HepG2 (cell line): Measurements from ENCODE around the gene CHST11. TPM values are rescaled to one million over a fixed set of nuclear protein-coding genes. Genes with fewer than 3 reads are reported as not detected.

Experiments used
- ATAC-seq: fragments of 200-7000 bp; cut with Tn5 transposase; 3 replicates; pipeline ENCODE4 v1.9.1; 2020; ENCODE audit warnings: mild to moderate bottlenecking, moderate library complexity
- BruUV-seq: library from RNA; stranded (reverse); fragments of 400-500 nt; replicated peaks from 2 replicates; lab custom pipeline; 2021; lab: Mats Ljungman, UMichigan
- CTCF ChIA-PET: fragments of 300-600 bp; formaldehyde crosslinking; extraction: SDS; loops from one replicate; lab custom pipeline; 2021; ENCODE audit warnings: low total read pairs, inconsistent platforms, low intra/inter-chr PET ratio; lab: Yijun Ruan, JAX
- POLR2A ChIA-PET: fragments of 350-600 bp; sonication (Branson Sonifier 250); formaldehyde crosslinking; loops from one replicate; lab custom pipeline; 2020; ENCODE audit warnings: antibody characterized with exemption, inconsistent platforms; lab: Yijun Ruan, JAX
- DNase-seq: peaks from one replicate; pipeline ENCODE4 v3.0.0-alpha.2; 2015; ENCODE audit warnings: low spot score
- FAIRE-seq: peaks from 3 replicates; lab custom pipeline; 2011; peaks lifted over from hg19 to GRCh38; lab: Jason Lieb, UNC
- H2AFZ ChIP-seq: one replicate; pipeline ENCODE4 v1.6.1; 2011; ENCODE audit warnings: low read length, inconsistent platforms
- H3K27ac ChIP-seq: fragments of 300-600 bp; 3 replicates; pipeline ENCODE4 v1.8.0; 2011; ENCODE audit warnings: mixed run types, mild to moderate bottlenecking, mixed read lengths, low read length, inconsistent platforms; ENCODE audit not compliant: insufficient read depth; ENCODE audit errors: extremely low read length
- H3K27me3 ChIP-seq, 2 experiments: fragments of 200-600 bp in 1 of 2; 2 replicates in 1 of 2; 3 replicates in 1 of 2; pipeline versions ENCODE4 v1.6.0 to v1.8.0; 2011; ENCODE audit warnings: low read length in 2 of 2, mild to moderate bottlenecking in 2 of 2, moderate library complexity in 2 of 2, inconsistent platforms in 1 of 2; ENCODE audit not compliant: insufficient read depth in 2 of 2, control insufficient read depth in 1 of 2
- H3K36me3 ChIP-seq, 2 experiments: fragments of 200-600 bp in 1 of 2; replicated peaks in 1 of 2; 2 replicates in 1 of 2; 3 replicates in 1 of 2; pipeline versions ENCODE4 v1.5.1 to v1.8.0; 2011; ENCODE audit warnings: low read length in 2 of 2, inconsistent platforms in 1 of 2; ENCODE audit not compliant: insufficient read depth in 2 of 2, control insufficient read depth in 1 of 2
- H3K4me1 ChIP-seq: 2 replicates; pipeline ENCODE4 v1.5.1; 2012; ENCODE audit warnings: low read length, inconsistent platforms; ENCODE audit not compliant: insufficient read depth
- H3K4me2 ChIP-seq: 2 replicates; pipeline ENCODE4 v1.6.0; 2011; ENCODE audit warnings: low read depth, low read length, inconsistent platforms
- H3K4me3 ChIP-seq, 3 experiments: fragments of 200-600 bp in 1 of 3; sonication (generic), shearing (Covaris generic) in 1 of 3; replicated peaks in 1 of 3; 2 replicates each; pipeline ENCODE4 v1.5.1; 2011 to 2016; ENCODE audit warnings: low read length in 3 of 3, inconsistent platforms in 2 of 3, low read depth in 2 of 3, mild to moderate bottlenecking in 2 of 3, control low read depth in 1 of 3, mixed read lengths in 1 of 3; ENCODE audit not compliant: insufficient read depth in 1 of 3
- H3K79me2 ChIP-seq: one replicate; pipeline ENCODE4 v1.6.1; 2011; ENCODE audit warnings: low read length, inconsistent platforms; ENCODE audit not compliant: insufficient read depth
- H3K9ac ChIP-seq: 2 replicates; pipeline ENCODE4 v1.6.0; 2011; ENCODE audit warnings: mild to moderate bottlenecking, low read depth, low read length, inconsistent platforms; ENCODE audit not compliant: insufficient read depth
- H3K9me3 ChIP-seq: 2 replicates; pipeline ENCODE4 v1.5.1; 2012; ENCODE audit warnings: mild to moderate bottlenecking, low read length
- H4K20me1 ChIP-seq: 2 replicates; pipeline ENCODE4 v1.6.0; 2011; ENCODE audit warnings: inconsistent platforms, mild to moderate bottlenecking, low read length, moderate library complexity; ENCODE audit not compliant: insufficient read depth
- CC2D1A ChIP-seq: sonication (generic); formaldehyde crosslinking; IDR thresholded peaks from 2 replicates; pipeline ENCODE4 v1.8.1; 2023; ENCODE audit warnings: mild to moderate bottlenecking, missing genetic modification reagents
- HDAC6 ChIP-seq: fragments of 200-600 bp; sonication (generic); IDR thresholded peaks from 2 replicates; pipeline ENCODE4 v1.7.0; 2017; ENCODE audit warnings: mild to moderate bottlenecking, antibody characterized with exemption, low read length, low read depth
- KDM5A ChIP-seq: fragments of 200-600 bp; sonication (generic); IDR thresholded peaks from 2 replicates; pipeline ENCODE4 v1.7.0; 2018; ENCODE audit warnings: antibody characterized with exemption, mild to moderate bottlenecking, low read length, borderline replicate concordance
- NFRKB ChIP-seq: fragments of 450-650 bp; IDR thresholded peaks from 2 replicates; pipeline ENCODE4 v1.6.1; 2017
- NR2F6 ChIP-seq, 2 experiments: IDR thresholded peaks; 2 replicates each; pipeline ENCODE4 v1.6.1; 2016; ENCODE audit warnings: antibody characterized with exemption in 1 of 2, mild to moderate bottlenecking in 1 of 2
- TCF12 ChIP-seq, 2 experiments: fragments of 450-650 bp in 1 of 2; sonication (generic) in 1 of 2; formaldehyde crosslinking in 1 of 2; IDR thresholded peaks; 2 replicates each; pipeline versions ENCODE4 v1.6.1 to v1.8.0; 2017 to 2022; ENCODE audit warnings: antibody characterized with exemption in 1 of 2, mild to moderate bottlenecking in 1 of 2, missing genetic modification reagents in 1 of 2, moderate library complexity in 1 of 2
- TEAD3 ChIP-seq: optimal IDR thresholded peaks from 2 replicates; pipeline ENCODE3; 2016; ENCODE audit warnings: borderline replicate concordance
- ZBTB20 ChIP-seq: sonication (generic); formaldehyde crosslinking; IDR thresholded peaks from 2 replicates; pipeline ENCODE4 v1.8.1; 2023; ENCODE audit warnings: missing genetic modification reagents, low read depth, mild to moderate bottlenecking, borderline replicate concordance
- ZBTB7B ChIP-seq: sonication (generic); formaldehyde crosslinking; IDR thresholded peaks from 2 replicates; pipeline ENCODE4 v1.4.0; 2020; ENCODE audit warnings: missing genetic modification reagents
- ZNF12 ChIP-seq: sonication (generic); formaldehyde crosslinking; IDR thresholded peaks from 2 replicates; pipeline ENCODE4 v1.5.0; 2020; ENCODE audit warnings: missing genetic modification reagents
- ZNF333 ChIP-seq: sonication (generic); formaldehyde crosslinking; IDR thresholded peaks from 2 replicates; pipeline ENCODE4 v1.4.0; 2020; ENCODE audit warnings: mild to moderate bottlenecking, missing genetic modification reagents, borderline replicate concordance
- ZNF451 ChIP-seq: sonication (generic); formaldehyde crosslinking; IDR thresholded peaks from 2 replicates; pipeline ENCODE4 v1.5.0; 2020; ENCODE audit warnings: mild to moderate bottlenecking, missing genetic modification reagents
- ZNF776 ChIP-seq: sonication (generic); formaldehyde crosslinking; IDR thresholded peaks from 2 replicates; pipeline ENCODE4 v1.4.0; 2020; ENCODE audit warnings: mild to moderate bottlenecking, missing genetic modification reagents
- WGBS: methylation state at CpG from one replicate; pipeline ENCODE4 v1.1.6; 2017; ENCODE audit warnings: low lambda C conversion rate; 5-methylcytosine and 5-hydroxymethylcytosine counted together
- in situ Hi-C: cut with HindIII; loops from 2 replicates; pipeline ENCODE4 v1.10.0; 2017; ENCODE audit warnings: low pct_unique_long_range_greater_than_20kb; ENCODE audit not compliant: extremely low pct_ligation_motif_present
- intact Hi-C: fragments of 100-400 bp; cut with micrococcal nuclease; formaldehyde crosslinking; loops from one replicate; pipeline ENCODE4 v1.10.0; 2022; ENCODE audit not compliant: unreplicated experiment
- polyA plus RNA-seq, 8 experiments: library from polyadenylated mRNA; depleted of rRNA in 3 of 8; stranded (reverse) in 7 of 8; unstranded in 1 of 8; fragments of >200 nt; fragmentation: Illumina TruSeq in 4 of 8; extraction: Trizol in 4 of 8; gene quantifications; 2 replicates each; pipeline versions ENCODE4 v1.2.1 to v1.2.3, GENCODE V29; 2011 to 2016; ENCODE audit warnings: low read depth in 4 of 8, missing spikeins in 1 of 8, mixed read lengths in 1 of 8; ENCODE audit not compliant: insufficient read depth in 1 of 8
- total RNA-seq, 5 experiments: library from RNA; depleted of rRNA; stranded (reverse); fragments of >200 nt; fragmentation: Illumina TruSeq; extraction: Trizol; gene quantifications; 2 replicates each; pipeline ENCODE4 v1.2.3, GENCODE V29; 2016; ENCODE audit warnings: low read depth in 1 of 5
- TF ChIP-seq, protein P1 (sequence below): sonication (generic); formaldehyde crosslinking; IDR thresholded peaks from 2 replicates; pipeline ENCODE4 v1.4.0; 2020; ENCODE audit warnings: missing genetic modification reagents
- TF ChIP-seq, protein P2 (sequence below): sonication (generic); formaldehyde crosslinking; IDR thresholded peaks from 2 replicates; pipeline ENCODE4 v1.8.1; 2022; ENCODE audit warnings: mild to moderate bottlenecking, missing genetic modification reagents
- TF ChIP-seq, protein P3 (sequence below): sonication (generic); formaldehyde crosslinking; IDR thresholded peaks from 2 replicates; pipeline ENCODE4 v1.4.0; 2020; ENCODE audit warnings: mild to moderate bottlenecking, missing genetic modification reagents
- TF ChIP-seq, protein P4 (sequence below): sonication (generic); formaldehyde crosslinking; IDR thresholded peaks from 2 replicates; pipeline ENCODE4 v1.8.0; 2022; ENCODE audit warnings: low read depth, missing genetic modification reagents
- TF ChIP-seq, protein P5 (sequence below): sonication (generic); formaldehyde crosslinking; IDR thresholded peaks from 2 replicates; pipeline ENCODE4 v1.8.0; 2022; ENCODE audit warnings: mild to moderate bottlenecking, missing genetic modification reagents, moderate library complexity

The CHST11 gene
- total and polyA plus RNA-seq, 2 of the 13 experiments (the other 11 are each of a cell fraction or from before 2014, with no cell fraction given), result 0.15 TPM; not detected in 1

DNA sequence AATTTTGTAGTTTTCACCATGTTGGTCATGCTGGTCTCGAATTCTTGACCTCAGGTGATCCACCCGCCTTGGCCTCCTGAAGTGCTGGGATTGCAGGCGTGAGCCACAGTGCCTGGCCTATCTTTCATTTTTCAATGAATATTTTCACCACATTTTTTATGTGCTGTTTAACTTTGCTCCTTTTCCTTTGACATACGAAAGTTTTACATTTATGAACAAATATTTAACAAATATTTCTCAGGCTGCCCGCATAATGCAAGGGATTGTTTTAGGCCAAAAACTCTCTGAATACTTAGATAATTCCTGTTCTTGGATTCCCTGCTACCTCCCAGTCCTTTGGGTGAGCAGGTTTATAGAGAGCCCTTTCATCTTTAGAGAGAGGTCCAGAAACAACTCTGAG lies 8.7 kb upstream of the CHST11 start (continued):
- TF ChIP-seq ZBTB20 (CRISPR knock-in tag) (no peak), CC2D1A (CRISPR knock-in tag) (no peak)
- TF ChIP-seq, protein P1, sequence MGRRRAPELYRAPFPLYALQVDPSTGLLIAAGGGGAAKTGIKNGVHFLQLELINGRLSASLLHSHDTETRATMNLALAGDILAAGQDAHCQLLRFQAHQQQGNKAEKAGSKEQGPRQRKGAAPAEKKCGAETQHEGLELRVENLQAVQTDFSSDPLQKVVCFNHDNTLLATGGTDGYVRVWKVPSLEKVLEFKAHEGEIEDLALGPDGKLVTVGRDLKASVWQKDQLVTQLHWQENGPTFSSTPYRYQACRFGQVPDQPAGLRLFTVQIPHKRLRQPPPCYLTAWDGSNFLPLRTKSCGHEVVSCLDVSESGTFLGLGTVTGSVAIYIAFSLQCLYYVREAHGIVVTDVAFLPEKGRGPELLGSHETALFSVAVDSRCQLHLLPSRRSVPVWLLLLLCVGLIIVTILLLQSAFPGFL (CRISPR knock-in tag), result no peak

DNA sequence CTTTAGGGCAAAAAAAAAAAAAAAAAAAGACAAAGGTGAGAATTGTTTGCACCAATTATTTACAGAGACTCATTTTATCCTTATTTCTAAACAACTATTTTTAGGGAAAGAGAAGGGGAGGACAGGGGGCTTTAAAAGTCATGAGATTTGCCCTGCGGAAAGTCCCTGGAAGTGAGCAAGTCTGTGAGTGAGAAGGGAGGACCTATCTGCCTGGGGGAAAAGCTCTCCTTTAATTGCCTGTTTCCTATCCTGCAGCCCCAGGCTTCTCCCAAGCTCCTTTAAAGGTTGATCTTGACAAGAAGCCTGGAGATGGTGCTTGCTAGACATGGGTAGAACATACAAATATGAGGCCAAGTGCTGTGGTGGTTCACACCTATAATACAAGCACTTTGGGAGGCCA lies 8.3 kb upstream of the CHST11 start:
- no peak for FAIRE-seq
- 96% methylated on average over 1 of the region's 1 CpG for WGBS
- ChIA-PET CTCF (no interaction called here), POLR2A (no interaction called here)
- no peak for ATAC-seq
- no peak overlapping the region for H3K4me3 ChIP-seq
- intact Hi-C loops (no loop called here), in situ Hi-C loops (no loop called here)
- H3K79me2 ChIP-seq, result no peaks in the 10 kb centered on the region
- BruUV-seq, result no TSS peak
- H3K4me2 ChIP-seq, result no peak overlapping the region
- DNase-seq, result no peak
- no peak overlapping the region for H3K9ac ChIP-seq
- H2AFZ ChIP-seq, result no peak overlapping the region
- no peaks in the 10 kb centered on the region for H4K20me1 ChIP-seq
- H3K4me1 ChIP-seq, result no peaks in the 10 kb centered on the region
- H3K36me3 ChIP-seq, result no peaks in the 10 kb centered on the region
- H3K27ac ChIP-seq, result no peak overlapping the region
- no peaks in the 10 kb centered on the region for H3K9me3 ChIP-seq
- peaks cover 0 to 16% of the 10 kb centered on the region in 2 experiments; a peak in 2 of 5 replicates for H3K27me3 ChIP-seq
- TF ChIP-seq ZNF451 (no peak), ZNF12 (no peak), HDAC6 (no peak), ZNF776 (CRISPR knock-in tag) (no peak), TCF12 (IDR thresholded peaks at IDR 0.05) (no peak), TCF12 (CRISPR knock-in tag; IDR thresholded peaks at IDR 0.05) (no peak), KDM5A (no peak), ZNF333 (CRISPR knock-in tag) (no peak), NFRKB (no peak), NR2F6 (IDR thresholded peaks at IDR 0.05) (no peak), NR2F6 (CRISPR knock-in tag; IDR thresholded peaks at IDR 0.05) (no peak), ZBTB7B (CRISPR knock-in tag) (no peak), TEAD3 (CRISPR knock-in tag) (no peak)
- TF ChIP-seq, protein P2, sequence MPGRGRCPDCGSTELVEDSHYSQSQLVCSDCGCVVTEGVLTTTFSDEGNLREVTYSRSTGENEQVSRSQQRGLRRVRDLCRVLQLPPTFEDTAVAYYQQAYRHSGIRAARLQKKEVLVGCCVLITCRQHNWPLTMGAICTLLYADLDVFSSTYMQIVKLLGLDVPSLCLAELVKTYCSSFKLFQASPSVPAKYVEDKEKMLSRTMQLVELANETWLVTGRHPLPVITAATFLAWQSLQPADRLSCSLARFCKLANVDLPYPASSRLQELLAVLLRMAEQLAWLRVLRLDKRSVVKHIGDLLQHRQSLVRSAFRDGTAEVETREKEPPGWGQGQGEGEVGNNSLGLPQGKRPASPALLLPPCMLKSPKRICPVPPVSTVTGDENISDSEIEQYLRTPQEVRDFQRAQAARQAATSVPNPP (CRISPR knock-in tag), result no peak
- TF ChIP-seq, protein P3, sequence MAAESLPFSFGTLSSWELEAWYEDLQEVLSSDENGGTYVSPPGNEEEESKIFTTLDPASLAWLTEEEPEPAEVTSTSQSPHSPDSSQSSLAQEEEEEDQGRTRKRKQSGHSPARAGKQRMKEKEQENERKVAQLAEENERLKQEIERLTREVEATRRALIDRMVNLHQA (CRISPR knock-in tag), result no peak
- TF ChIP-seq, protein P4, sequence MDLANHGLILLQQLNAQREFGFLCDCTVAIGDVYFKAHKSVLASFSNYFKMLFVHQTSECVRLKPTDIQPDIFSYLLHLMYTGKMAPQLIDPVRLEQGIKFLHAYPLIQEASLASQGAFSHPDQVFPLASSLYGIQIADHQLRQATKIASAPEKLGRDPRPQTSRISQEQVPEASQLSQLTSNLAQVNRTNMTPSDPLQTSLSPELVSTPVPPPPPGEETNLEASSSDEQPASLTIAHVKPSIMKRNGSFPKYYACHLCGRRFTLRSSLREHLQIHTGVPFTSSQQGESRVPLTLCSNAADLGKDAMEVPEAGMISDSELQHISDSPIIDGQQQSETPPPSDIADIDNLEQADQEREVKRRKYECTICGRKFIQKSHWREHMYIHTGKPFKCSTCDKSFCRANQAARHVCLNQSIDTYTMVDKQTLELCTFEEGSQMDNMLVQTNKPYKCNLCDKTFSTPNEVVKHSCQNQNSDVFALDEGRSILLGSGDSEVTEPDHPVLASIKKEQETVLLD (CRISPR knock-in tag), result no peak
- TF ChIP-seq, protein P5, sequence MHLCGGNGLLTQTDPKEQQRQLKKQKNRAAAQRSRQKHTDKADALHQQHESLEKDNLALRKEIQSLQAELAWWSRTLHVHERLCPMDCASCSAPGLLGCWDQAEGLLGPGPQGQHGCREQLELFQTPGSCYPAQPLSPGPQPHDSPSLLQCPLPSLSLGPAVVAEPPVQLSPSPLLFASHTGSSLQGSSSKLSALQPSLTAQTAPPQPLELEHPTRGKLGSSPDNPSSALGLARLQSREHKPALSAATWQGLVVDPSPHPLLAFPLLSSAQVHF (CRISPR knock-in tag), result no peak
